Measurements from ENCODE around the gene MTA3.

- TF ChIP-seq POLR2AphosphoS5 (IDR thresholded peaks at IDR 0.05; ENCODE audit: borderline replicate concordance, low read depth, low read length) (no peak), EZH2 (IDR thresholded peaks at IDR 0.05) (no peak), FOXP2 (optimal IDR thresholded peaks at IDR 0.05; ENCODE audit: control extremely low read depth, extremely low read length, insufficient read depth) (no peak)
Measured at GRCh38 chr2:42587526-42588117, 19.2 kb downstream of the MTA3 start.
